ENCODE measurements around the gene ZNF592. TPM values are rescaled to one million over a fixed set of nuclear protein-coding genes. Genes with fewer than 3 reads are reported as not detected.

Gene ZNF592
- total RNA-seq, 4 donors from 2014 or later = 19.2 to 35.2 (median 20.4) TPM

GRCh38 chr15:84795186-84795585 is 46.8 kb downstream of the ZNF592 start:
- no peak for TF ChIP-seq CTCF (IDR thresholded peaks at IDR 0.05; ENCODE audit: low read depth)

- TF ChIP-seq CTCF (IDR thresholded peaks at IDR 0.05; ENCODE audit: low read depth) = no peak
These were observed 48.8 kb downstream of the ZNF592 start for GRCh38 chr15:84797212-84797611.

- no peak for TF ChIP-seq CTCF (IDR thresholded peaks at IDR 0.05; ENCODE audit: low read depth)
These were observed 49.4 kb downstream of the ZNF592 start for GRCh38 chr15:84797801-84798200.

- no peak for TF ChIP-seq CTCF (IDR thresholded peaks at IDR 0.05; ENCODE audit: low read depth)
These were observed 50.1 kb downstream of the ZNF592 start for GRCh38 chr15:84798436-84798946.

- no peak for TF ChIP-seq CTCF (IDR thresholded peaks at IDR 0.05; ENCODE audit: low read depth)
These were observed 51.3 kb downstream of the ZNF592 start for GRCh38 chr15:84799511-84800187.

GRCh38 chr15:84800365-84800806 is 52.0 kb downstream of the ZNF592 start:
- no peak for TF ChIP-seq CTCF (IDR thresholded peaks at IDR 0.05; ENCODE audit: low read depth)

- TF ChIP-seq CTCF (IDR thresholded peaks at IDR 0.05; ENCODE audit: low read depth) = no peak
These were observed 55.9 kb downstream of the ZNF592 start for GRCh38 chr15:84804005-84804900.
